Caco-2 (cell line): ENCODE measurements around the gene PSMD11. TPM values are rescaled to one million over a fixed set of nuclear protein-coding genes. Genes with fewer than 3 reads are reported as not detected.

Source experiments
- BruUV-seq: library from RNA; stranded (reverse); fragments of 400-500 nt; replicated peaks from 2 replicates; lab custom pipeline; 2021; lab: Mats Ljungman, UMichigan
- CTCF ChIA-PET: fragments of 300-600 bp; sonication (Branson Sonifier 250); formaldehyde crosslinking; loops from one replicate; lab custom pipeline; 2022; ENCODE audit warnings: antibody characterized with exemption; lab: Charles Lee
- POLR2A ChIA-PET: fragments of 300-600 bp; sonication (Branson Sonifier 250); formaldehyde crosslinking; loops from one replicate; lab custom pipeline; 2022; ENCODE audit warnings: antibody characterized with exemption; lab: Charles Lee
- DNase-seq, 2 experiments: peaks; one replicate each; pipeline versions ENCODE4 v3.0.0 to v3.0.0-alpha.2; 2020 to 2022
- H3K27me3 ChIP-seq: replicated peaks from 2 replicates; pipeline ENCODE4 v1.6.0; 2011; ENCODE audit warnings: low read length; ENCODE audit not compliant: control insufficient read depth, insufficient read depth
- H3K36me3 ChIP-seq: 2 replicates; pipeline ENCODE4 v1.5.1; 2011; ENCODE audit warnings: low read length; ENCODE audit not compliant: control insufficient read depth, insufficient read depth
- H3K4me1 ChIP-seq: fragments of 250-450 bp; sonication (Bioruptor Pico); 2 replicates; pipeline ENCODE4 v1.5.1; 2020; ENCODE audit warnings: mild to moderate bottlenecking
- H3K4me3 ChIP-seq: 2 replicates; pipeline ENCODE4 v1.5.1; 2011; ENCODE audit warnings: low read depth, mild to moderate bottlenecking, control low read depth, low read length
- H3K9me3 ChIP-seq: fragments of 250-450 bp; sonication (Bioruptor Pico); 2 replicates; pipeline ENCODE4 v1.5.1; 2020; ENCODE audit warnings: mild to moderate bottlenecking, moderate library complexity
- H3K27ac Mint-ChIP-seq: one replicate; pipeline ENCODE4 v1.8.0; 2022; ENCODE audit warnings: mixed read lengths; ENCODE audit not compliant: unreplicated experiment
- H3K27me3 Mint-ChIP-seq: one replicate; pipeline ENCODE4 v1.8.0; 2022; ENCODE audit warnings: mixed read lengths; ENCODE audit not compliant: insufficient read depth, unreplicated experiment
- H3K36me3 Mint-ChIP-seq: one replicate; pipeline ENCODE4 v1.8.0; 2022; ENCODE audit warnings: mild to moderate bottlenecking, mixed read lengths; ENCODE audit not compliant: insufficient read depth, unreplicated experiment
- H3K4me1 Mint-ChIP-seq: one replicate; pipeline ENCODE4 v1.8.0; 2022; ENCODE audit warnings: low read depth, mixed read lengths; ENCODE audit not compliant: unreplicated experiment
- H3K4me3 Mint-ChIP-seq: one replicate; pipeline ENCODE4 v1.8.0; 2022; ENCODE audit warnings: mild to moderate bottlenecking, moderate library complexity, mixed read lengths; ENCODE audit not compliant: unreplicated experiment
- H3K9me3 Mint-ChIP-seq: one replicate; pipeline ENCODE4 v1.8.0; 2022; ENCODE audit warnings: mixed read lengths; ENCODE audit not compliant: unreplicated experiment
- CTCF ChIP-seq, 2 experiments: fragments of 200-600 bp in 1 of 2; IDR thresholded peaks; 1 replicate in 1 of 2; 2 replicates in 1 of 2; pipeline versions ENCODE4 v1.5.1 to v1.8.0; 2011 to 2022; ENCODE audit warnings: antibody characterized with exemption in 1 of 2, control low read depth in 1 of 2, inconsistent platforms in 1 of 2, low read depth in 1 of 2, low read length in 1 of 2, mild to moderate bottlenecking in 1 of 2, moderate library complexity in 1 of 2; ENCODE audit not compliant: insufficient read depth in 1 of 2, severe bottlenecking in 1 of 2, unreplicated experiment in 1 of 2
- intact Hi-C: fragments of 100-400 bp; cut with micrococcal nuclease; formaldehyde crosslinking; loops from one replicate; pipeline ENCODE4 v1.10.0; 2022; ENCODE audit not compliant: unreplicated experiment
- total RNA-seq: library from RNA; stranded (reverse); gene quantifications from 2 replicates; pipeline ENCODE4 v1.2.3, GENCODE V29; 2022

The PSMD11 gene
- total RNA-seq, 1 experiment from 2014 or later = 208 TPM

GRCh38 chr17:32464374-32464773 is 20.1 kb downstream of the PSMD11 start:
- CTCF ChIA-PET = interaction anchor here (1.5 kb wide), 1 partner anchor 20 kb away, joined by 3 read pairs; the partner anchor contains the start of gene PSMD11
- Histone ChIP-seq H3K27me3 (no peaks in the 10 kb centered on the region), H3K4me1 (no peaks in the 10 kb centered on the region), H3K36me3 (peaks cover 3% of the 10 kb centered on the region), H3K4me3 (no peak overlapping the region), H3K9me3 (no peaks in the 10 kb centered on the region)
- peaks cover 88% of the 10 kb centered on the region for H3K36me3 Mint-ChIP-seq
- no peaks in the 10 kb centered on the region for H3K27me3 Mint-ChIP-seq
- H3K4me3 Mint-ChIP-seq = no peak overlapping the region
- no peak for TF ChIP-seq CTCF (IDR thresholded peaks at IDR 0.05; ENCODE audit: insufficient read depth in 1 of 2, low read depth in 1 of 2, low read length in 1 of 2, severe bottlenecking in 1 of 2, unreplicated experiment in 1 of 2)
- BruUV-seq = no TSS peak
- POLR2A ChIA-PET = no interaction called here
- intact Hi-C loops = no loop called here
- no peaks in the 10 kb centered on the region for H3K9me3 Mint-ChIP-seq
- no peak overlapping the region for H3K27ac Mint-ChIP-seq
- DNase-seq = no peak
- no peaks in the 10 kb centered on the region for H3K4me1 Mint-ChIP-seq

- no TSS peak for BruUV-seq
- H3K36me3 ChIP-seq = peaks cover 6% of the 10 kb centered on the region
- CTCF ChIA-PET = no interaction called here
Observed at GRCh38 chr17:32467949-32468348, 23.6 kb downstream of the PSMD11 start.

GRCh38 chr17:32470405-32471167 is 26.3 kb downstream of the PSMD11 start:
- Mint-ChIP-seq H3K27me3 (no peaks in the 10 kb centered on the region), H3K4me3 (no peak overlapping the region), H3K9me3 (no peaks in the 10 kb centered on the region), H3K36me3 (peaks cover 92% of the 10 kb centered on the region), H3K4me1 (no peaks in the 10 kb centered on the region), H3K27ac (no peak overlapping the region)
- Histone ChIP-seq H3K9me3 (no peaks in the 10 kb centered on the region), H3K36me3 (peaks cover 6% of the 10 kb centered on the region), H3K4me1 (no peaks in the 10 kb centered on the region), H3K27me3 (no peaks in the 10 kb centered on the region), H3K4me3 (no peak overlapping the region)
- intact Hi-C loops = no loop called here
- no peak for TF ChIP-seq CTCF (IDR thresholded peaks at IDR 0.05; ENCODE audit: insufficient read depth in 1 of 2, low read depth in 1 of 2, low read length in 1 of 2, severe bottlenecking in 1 of 2, unreplicated experiment in 1 of 2)
- ChIA-PET CTCF (interaction anchor here (1.2 kb wide), 1 partner anchor 26 kb away, joined by 5 read pairs; the partner anchor contains the start of gene PSMD11), POLR2A (no interaction called here)
- BruUV-seq = no TSS peak
- no peak for DNase-seq

More at GRCh38 chr17:32467949-32468348, 23.6 kb downstream of the PSMD11 start:
- DNase-seq = no peak
- Mint-ChIP-seq H3K4me3 (no peak overlapping the region), H3K27me3 (no peaks in the 10 kb centered on the region), H3K27ac (no peak overlapping the region), H3K36me3 (peaks cover 82% of the 10 kb centered on the region), H3K4me1 (no peaks in the 10 kb centered on the region), H3K9me3 (no peaks in the 10 kb centered on the region)
- POLR2A ChIA-PET = no interaction called here
- Histone ChIP-seq H3K27me3 (no peaks in the 10 kb centered on the region), H3K4me1 (no peaks in the 10 kb centered on the region), H3K9me3 (no peaks in the 10 kb centered on the region), H3K4me3 (no peak overlapping the region)
- intact Hi-C loops = no loop called here
- TF ChIP-seq CTCF (IDR thresholded peaks at IDR 0.05; ENCODE audit: insufficient read depth in 1 of 2, low read depth in 1 of 2, low read length in 1 of 2, severe bottlenecking in 1 of 2, unreplicated experiment in 1 of 2) = no peak
